DMS79 (cell line): ENCODE data around the gene SUPT3H.
"Not testable (repeated sequence)": the region's sequence is repeated elsewhere in the genome, so short reads cannot be mapped to it uniquely, and the experiment has no call there.

ENCODE experiments used
- DNase-seq: peaks from one replicate; lab custom pipeline; 2025; lab: John Stamatoyannopoulos, UW

Gene SUPT3H

DNA sequence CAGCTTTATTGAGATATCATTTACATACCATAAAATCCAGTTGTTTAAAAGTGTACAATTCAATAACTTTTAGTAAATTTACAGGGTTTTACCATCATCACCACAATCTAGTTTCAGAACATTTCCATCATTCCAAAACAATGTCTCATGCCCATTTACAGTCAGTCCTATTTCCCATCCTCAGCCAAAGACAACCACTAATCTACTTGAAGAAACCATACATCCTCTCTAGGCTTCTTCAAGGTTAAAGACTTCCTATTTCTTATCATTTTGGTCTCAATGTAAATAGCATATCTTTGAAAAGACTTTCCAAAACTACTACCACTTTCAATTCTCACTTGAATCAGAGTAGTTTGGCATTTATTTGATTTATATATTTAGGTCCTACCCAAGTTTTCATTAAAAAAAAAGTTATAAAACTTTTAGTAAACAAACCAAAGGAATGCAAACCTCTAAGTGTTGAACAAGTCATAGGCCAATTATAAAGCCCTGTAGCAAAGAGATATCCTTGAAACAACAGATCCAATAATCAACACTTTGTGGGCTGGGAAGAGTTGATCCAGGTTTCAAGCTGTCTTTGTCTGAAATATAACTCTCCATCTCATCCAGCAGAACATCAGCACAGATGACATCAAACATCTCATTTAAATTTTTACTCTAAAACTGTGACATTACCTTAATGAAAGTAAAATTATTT lies 260.9 kb downstream of the SUPT3H start:
- no peak for DNase-seq

DNA sequence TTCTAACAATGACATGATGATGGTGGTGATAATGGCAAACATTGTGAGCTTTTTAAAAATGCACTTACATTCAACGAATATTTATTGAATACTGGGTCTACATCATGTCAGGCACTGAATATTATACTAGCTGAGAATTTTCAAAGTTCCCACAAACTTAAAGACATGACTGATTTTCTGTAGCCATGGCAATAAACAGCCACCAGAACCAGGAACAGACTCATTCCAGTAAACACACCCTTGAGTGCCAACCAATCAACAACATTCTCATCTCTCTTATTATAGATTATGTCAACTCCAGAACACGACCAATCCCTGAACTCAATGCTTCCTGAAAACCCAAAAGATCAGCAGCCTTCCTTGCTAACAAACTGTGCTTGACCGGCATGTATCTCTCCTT lies 262.0 kb downstream of the SUPT3H start:
- DNase-seq = no peak

DNA sequence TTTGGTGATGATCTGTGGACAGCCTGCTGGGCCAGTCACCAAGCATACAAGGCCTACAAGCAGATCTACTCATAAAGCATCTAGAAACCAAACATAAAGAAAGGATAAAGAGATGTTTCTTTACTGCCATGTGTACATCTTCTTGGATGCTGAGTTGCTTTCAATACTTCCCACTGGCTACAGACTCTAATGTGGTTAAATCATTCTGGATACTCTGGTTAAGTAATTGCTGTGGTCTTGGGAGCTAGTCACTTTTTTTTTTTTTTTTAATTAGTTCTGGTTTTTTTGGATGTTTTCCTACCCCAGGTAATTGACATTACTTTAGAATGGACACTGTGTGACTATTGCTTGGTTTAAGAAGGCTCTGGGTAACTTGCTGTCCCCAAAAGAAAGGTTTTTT lies 265.0 kb downstream of the SUPT3H start:
- no peak for DNase-seq

DNA sequence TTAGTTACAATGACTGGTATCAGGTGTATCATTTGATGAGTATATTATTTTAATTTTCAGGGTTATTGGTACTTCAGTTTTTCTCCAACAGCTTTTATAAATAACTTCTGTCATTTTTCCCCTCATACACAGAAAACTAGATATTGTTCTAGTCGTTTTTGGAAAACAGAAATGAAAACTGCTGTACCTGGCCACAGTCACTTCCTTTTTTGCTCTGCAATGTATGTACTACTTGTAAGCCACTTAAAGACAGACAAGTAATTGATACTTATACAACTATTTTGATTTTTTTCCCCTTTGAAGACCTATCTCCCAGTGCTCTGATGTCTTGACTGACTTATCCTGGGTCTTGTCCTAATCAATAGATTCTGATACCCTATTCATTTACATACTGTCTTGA lies 268.2 kb downstream of the SUPT3H start:
- DNase-seq = no peak

DNA sequence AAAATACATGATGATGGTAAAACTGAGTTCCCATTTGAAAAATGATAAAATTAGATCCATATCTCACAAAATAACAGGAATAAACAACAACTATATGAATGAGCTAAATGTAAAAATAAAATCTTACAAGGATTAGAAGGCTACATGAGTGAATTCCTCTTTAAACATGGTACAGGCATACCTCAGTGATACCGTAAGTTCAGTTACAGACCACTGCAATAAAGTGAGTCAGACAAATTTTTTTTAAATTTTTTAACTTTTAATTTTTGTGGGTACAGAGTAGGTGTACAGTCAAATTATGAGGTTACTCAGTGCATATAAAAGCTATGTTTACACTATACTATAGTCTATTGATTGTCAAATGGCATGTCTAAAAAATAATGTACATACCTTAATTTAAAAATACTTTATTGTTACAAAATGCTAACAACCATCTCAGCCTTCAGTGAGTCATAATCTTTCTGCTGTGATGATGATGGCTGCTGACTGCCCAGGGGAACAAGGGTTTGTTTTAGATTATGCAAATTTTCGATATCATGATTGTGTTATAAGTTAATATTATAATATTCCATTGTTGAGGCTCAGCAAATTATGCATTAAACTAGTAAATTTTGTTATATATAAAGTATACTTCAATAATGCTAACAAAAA lies 272.4 kb downstream of the SUPT3H start:
- no peak for DNase-seq

DNA sequence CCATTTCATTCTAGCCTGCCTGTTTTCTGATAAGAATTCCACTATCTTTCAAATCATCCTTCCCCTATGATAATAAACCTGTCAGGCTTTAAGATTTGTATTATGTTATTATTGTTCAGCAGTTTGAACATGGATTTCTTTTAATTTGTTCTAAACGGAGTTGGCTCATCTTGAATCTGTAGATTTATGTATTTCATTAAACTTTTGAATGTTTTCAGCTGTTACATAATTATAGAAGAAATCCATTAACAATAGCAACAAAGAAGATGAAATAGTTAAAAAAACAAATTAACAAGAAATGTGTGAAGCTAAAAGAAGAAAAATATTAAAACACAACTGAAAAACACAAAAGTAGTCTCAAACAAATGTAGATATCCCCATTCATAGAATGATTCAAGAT lies 273.3 kb downstream of the SUPT3H start:
- no peak for DNase-seq

DNA sequence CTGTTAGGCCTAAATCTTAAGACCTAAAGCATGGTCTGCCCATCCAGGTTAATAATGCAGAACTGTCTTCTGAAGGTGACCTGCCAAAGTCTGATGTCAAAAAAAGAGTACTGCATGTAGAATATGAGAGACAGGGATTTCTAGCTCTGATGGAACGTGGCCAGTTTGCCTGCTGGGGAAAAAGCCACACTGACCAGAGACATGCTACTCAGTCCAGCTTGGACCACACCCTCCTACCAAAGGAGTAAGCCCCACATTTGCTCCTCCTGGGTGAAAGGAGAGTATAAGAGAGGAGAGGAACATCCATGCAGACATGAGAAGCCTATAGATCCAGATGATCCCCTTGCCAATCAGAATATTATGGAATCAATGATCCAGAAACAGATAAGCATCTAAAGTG lies 279.5 kb downstream of the SUPT3H start:
- no peak for DNase-seq

DNA sequence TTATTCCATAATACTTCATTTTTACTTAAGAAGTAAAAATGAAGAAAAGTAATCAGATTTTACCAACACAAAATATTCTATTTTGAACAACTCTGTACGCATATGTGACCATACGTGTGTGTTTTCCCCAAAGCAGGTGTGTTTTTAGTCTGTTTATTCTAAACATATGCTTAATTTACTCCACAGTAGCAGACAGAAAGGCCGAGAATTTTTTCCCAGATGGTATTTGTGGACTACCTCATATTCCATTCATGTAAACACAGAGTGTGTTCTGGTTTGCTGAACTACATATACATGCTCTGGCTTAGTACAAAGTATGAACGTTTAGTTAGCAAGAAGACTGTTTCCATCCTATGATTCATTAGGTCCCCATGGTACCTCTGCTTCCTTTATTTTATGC lies 282.9 kb downstream of the SUPT3H start:
- no peak for DNase-seq

DNA sequence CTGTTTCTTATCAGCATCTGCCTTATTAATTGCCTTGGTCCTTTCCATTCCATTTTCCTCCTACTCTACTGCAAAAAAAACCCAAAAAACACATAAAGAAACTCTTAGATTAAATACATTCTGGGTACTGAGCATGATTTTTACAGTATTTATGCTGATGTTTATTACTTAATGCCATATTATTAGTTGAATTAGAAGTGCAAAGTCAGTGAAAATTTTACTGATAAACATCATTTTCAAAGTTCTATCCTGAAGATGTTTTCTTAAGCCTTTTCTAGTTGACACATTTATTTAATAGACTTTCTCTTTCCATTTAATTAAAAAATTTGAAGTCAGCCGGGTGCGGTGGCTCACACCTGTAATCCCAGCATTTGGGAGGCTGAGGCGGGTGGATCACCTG lies 285.6 kb downstream of the SUPT3H start:
- no peak for DNase-seq

DNA sequence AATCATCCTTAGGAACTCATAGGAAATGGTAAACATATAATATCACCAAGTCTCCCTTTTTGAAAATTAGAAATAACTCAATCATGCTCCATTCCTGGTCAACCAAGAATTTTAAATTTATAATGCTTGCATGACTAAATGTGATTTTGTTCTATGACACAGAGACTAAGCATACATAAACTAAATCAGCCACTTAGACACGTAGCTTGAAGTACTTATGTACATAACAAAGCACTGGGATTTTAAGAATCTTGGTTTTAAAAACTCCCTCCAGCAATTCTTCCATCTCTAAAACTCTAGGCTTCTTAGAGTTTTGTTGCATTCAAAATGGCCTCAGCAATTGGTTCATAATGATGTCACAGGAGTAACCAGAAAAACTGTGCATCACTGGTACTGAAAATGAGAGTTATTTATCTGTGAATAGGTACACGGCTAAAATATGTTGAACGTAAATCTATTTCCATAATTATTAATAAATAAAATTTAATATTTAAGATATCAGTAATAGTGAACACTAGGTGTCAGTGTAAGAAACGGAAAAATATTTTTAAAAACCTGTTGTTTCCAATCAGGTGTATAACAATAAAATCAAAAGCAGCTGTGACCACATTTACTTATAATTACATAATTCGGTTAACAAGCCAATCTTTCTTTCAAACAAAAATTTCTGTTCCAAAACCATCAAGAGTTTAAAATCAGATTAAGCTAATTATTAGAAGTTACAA lies 291.2 kb downstream of the SUPT3H start:
- DNase-seq = no peak

DNA sequence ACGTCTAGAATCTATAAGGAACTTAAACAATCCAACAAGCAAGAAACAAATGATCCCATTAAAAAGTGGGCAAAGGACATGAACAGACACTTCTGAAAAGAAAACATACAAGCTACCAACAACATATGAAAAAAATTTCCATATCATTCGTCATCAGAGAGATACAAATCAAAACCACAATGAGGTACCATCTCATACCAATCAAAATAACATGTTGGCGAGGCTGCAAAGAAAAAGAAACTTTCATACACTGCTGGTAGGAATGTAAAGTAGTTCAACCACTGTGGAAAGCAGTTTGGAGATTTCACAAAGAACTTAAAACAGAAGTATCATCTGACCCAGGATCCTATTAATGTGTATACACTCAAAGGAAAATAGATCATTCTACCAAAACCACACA lies 293.5 kb downstream of the SUPT3H start:
- DNase-seq = no peak

DNA sequence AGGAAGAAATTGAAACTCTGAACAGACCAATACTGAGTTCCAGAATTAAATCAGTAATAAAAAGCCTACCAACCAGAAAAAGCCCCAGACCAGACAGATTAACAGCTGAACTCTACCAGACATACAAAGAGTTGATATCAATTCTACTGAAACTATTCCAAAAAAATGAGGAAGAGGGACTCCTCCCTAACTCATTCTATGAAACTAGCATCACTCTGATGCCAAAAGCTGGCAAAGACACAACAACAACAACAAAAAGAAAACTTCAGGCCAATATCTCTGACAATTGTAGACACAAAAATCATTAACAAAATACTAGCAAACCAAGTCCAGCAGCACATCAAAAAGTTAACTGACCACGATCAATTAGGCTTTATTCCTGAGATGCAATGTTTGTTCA lies 295.6 kb downstream of the SUPT3H start:
- DNase-seq = no peak

DNA sequence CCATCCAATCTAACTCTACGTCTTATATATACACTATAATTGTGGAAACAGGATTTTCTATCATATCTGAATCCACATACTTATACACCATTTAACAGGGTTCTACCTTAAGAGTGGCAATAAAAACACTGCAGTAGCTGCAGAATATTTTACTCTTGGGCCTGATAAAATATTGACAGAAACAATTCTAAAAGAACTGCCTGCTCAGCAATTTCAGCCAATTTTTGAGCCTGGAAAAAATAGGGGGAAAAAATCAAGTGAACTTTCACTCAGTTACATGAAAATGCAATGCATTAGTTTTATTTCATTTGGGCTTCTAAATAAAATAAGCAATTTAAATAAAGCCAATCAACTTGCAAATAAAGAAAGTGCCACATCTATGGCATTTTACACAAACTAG lies 296.1 kb downstream of the SUPT3H start:
- no peak for DNase-seq

DNA sequence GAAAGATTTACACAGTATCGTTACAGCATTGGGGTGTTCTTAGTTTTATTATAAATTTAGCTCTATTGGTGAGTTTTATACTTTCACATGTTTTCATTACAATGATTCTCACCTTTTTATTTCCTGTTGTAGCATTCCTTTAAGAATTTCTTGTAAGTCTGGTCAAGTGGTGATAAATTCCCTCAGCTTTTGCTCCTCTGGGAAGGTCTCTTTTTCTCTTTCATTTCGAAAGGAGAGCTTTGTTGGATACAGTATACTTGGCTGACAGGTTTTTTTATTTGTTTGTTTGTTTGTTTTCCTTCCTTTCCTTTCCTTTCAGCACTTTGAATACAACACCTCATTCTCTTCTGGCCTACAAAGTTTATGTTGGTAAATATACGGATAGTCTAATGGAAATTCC lies 299.3 kb downstream of the SUPT3H start:
- DNase-seq = no peak

DNA sequence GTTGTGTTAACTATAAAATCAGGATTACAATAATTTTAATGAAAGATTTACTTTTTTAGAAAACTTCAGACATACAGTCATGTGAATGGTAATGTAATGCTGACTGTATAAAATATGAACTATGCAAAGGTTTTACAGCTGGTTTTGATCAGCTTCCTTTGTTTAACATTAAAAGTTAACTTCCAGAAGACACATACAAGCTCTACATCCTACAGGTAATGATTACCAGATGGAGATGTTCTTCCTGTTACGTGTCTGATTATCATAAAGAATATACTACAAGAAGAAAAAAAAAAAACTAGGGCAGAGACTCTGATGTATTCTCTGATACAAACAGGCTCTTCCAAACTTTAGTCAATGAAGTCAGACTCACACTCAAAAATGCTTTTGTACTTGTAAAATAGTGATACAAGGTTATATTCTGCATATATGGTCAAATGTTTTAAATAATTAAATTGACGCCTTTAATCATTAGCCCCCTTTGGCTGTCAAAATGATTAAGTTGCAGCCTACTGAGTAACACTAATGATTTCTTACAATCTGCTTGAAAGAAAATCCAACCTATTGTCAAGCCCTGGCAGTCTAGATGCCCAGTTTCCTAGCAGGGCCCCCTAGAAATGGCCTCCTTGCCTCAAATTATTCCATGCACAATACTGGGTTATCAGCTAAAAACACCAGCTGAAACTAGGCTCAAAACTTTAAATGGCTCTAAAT lies 301.4 kb downstream of the SUPT3H start:
- DNase-seq = no peak

DNA sequence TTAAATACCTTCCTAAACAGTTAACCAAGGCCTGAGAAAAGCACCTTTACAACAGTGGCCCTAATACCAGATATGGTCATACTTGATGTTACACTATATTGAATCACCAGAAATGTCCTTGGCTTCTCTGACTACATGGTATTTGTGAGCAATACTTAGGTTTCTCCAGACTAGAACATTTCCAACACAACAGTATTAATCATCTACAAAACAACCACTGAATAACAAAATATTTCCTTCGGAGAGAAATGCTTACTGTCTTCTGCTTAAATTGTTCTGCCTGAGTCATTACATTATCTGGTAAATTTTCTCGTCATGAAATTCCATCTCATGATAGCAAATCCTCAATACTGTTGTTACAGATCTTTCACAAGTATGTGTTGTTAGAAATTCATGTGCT lies 302.5 kb downstream of the SUPT3H start:
- DNase-seq = no peak

DNA sequence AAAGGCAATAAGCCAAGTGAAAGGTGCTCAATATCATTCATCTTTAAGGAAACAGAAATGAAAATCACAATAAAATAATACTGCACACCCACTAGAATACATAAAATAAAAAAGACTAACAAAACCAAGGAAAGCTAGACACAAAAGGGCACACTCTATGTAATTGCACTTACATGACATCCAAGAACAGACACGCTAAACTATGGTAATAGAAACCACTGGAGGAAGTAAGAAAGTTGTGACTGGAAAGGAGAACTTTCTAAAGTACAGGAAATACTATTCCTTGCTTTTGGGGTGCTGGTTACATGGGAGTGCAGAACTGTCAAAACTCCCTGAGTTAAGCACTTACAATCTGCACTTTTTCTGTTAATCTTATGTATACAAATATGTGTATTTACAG lies 303.3 kb downstream of the SUPT3H start:
- no peak for DNase-seq

DNA sequence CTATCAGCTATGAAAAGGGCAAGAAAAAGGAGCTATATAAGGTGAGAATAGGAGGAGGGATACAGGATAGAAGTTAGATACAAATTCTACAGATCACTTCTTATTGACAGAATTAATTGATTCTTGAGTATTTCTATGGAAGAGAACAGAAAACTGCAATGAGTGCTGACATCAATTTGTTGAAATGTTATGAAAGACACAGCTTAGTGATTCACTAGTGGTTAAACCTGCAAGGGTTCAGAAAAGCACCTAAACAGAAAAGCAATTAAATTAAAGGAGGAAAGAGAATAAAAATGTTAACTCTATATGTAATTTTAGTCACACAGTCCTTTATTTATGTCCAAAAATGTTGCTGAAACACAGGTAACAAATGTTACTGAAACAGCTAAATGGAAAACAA lies 304.0 kb downstream of the SUPT3H start:
- DNase-seq = no peak

DNA sequence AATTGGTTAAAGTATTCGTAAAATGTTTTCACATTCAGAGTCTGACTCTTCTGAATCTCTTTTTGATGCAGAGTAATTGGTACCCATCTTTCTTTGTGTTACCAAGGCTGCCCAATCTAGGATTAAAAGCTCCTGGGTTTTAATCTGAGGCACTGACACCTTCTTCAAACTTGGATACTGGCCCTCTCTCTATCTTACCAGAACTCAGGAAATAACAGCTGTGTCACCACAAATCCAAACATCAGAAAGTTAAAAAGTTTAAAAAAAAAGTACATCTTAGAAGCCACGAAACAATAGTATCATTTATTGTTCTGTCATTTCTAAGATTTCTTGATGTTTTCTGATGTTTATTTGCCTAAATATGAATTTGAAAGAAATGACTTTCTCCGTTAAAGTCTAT lies 305.1 kb downstream of the SUPT3H start:
- no peak for DNase-seq

DNA sequence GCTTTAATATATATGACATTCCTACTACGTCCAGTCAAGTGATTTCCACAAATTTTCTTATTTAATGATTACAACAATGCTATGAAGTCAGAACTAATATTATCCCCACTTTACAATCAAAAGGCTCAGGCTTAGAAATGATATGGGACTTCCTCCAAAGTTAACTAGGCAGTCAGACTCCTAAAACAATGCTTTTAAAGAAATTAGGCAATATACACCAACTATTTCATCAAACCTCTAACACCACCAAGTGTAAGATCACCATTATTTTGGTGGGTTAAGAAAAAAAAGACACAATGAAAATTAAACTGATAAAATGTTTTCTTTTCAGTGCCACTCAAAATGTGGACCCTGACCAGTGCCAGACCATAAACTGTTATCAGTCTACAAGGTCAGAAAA lies 305.7 kb downstream of the SUPT3H start:
- no peak for DNase-seq

DNA sequence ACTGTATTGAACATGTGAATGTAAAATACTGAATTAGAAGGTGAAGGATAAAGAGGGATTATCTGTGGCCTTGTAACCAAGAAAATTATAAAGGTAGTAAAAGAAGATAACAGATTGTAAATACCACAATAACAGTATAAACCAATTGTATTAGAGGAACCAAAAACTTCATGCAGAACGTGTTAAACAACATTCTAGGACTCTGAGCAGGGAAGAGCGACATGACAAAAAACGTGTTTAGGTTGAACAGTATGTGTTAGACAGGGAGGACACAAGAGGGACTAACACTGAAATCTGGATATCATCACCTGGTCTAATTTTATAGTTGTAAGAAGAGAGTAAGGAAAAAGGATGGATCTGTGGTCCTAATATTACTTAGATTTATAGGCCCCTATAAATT lies 308.6 kb downstream of the SUPT3H start:
- no peak for DNase-seq

DNA sequence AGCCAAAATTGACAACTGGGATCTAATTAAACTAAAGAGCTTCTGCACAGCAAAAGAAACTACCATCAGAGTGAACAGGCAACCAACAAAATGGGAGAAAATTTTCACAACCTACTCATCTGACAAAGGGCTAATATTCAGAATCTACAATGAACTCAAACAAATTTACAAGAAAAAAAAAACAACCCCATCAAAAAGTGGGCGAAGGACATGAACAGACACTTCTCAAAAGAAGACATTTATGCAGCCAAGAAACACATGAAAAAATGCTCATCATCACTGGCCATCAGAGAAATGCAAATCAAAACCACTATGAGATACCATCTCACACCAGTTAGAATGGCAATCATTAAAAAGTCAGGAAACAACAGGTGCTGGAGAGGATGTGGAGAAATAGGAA lies 310.3 kb downstream of the SUPT3H start:
- not testable (repeated sequence) for DNase-seq

DNA sequence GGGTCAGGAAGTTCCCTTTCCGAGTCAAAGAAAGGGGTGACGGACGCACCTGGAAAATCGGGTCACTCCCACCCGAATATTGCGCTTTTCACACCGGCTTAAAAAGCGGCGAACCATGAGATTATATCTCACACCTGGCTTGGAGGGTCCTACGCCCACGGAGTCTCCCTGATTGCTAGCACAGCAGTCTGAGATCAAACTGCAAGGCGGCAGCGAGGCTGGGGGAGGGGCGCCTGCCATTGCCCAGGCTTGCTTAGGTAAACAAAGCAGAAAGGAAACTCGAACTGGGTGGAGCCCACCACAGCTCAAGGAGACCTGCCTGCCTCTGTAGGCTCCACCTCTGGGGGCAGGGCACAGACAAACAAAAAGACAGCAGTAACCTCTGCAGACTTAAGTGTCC lies 315.1 kb downstream of the SUPT3H start:
- DNase-seq = not testable (repeated sequence)
